Suppressor macrophage treated with lipopolysaccharide for 4 hours (primary cell): Measurements from ENCODE around the gene FGF7.
"Not testable (repeated sequence)": the region's sequence is repeated elsewhere in the genome, so short reads cannot be mapped to it uniquely, and the experiment has no call there.

Source experiments
- DNase-seq: peaks from one replicate; pipeline ENCODE4 v3.0.0-alpha.2; 2020

The FGF7 gene

GRCh38 chr15:49495993-49496753, 73.1 kb downstream of the FGF7 start:
- DNase-seq: no peak

GRCh38 chr15:49501586-49501985, 78.5 kb downstream of the FGF7 start:
- no peak for DNase-seq

DNA sequence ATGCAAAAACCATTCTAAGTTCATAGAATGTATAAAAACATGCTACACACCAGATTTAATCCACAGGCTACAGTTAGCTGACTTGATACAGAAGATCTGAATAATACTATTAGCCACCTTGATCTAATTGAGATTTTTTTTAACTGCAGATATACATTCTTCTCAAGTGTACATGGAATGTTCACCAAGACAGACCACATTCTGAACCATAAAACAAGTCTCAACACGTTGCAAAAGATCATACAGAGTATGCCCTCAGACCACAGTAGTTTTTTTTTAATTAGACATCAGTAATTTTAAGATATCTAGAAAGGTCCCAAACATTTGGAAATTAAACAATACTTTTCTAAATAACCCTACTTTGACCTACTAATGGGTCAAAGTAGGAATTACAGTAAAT, 83.3 kb downstream of the FGF7 start:
- DNase-seq: no peak

DNA sequence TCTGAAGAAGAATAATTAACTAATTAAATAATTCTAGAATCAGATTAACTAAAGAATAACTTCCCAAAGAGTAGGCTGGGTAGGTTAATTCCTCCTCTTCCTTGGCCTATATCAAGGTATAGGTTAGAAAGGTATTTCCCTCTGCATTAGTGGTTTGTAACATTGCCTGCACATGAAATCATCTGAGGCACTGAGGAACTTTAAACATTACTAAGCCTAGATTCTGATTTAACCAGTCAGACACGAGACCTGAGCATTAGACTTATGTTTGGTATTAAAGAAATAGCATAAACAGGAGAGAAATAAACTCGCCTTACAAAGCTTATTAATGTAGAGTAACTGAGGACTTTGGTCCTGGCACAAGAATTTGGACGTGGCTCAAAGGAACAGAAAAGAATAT, 84.2 kb downstream of the FGF7 start:
- no peak for DNase-seq

DNA sequence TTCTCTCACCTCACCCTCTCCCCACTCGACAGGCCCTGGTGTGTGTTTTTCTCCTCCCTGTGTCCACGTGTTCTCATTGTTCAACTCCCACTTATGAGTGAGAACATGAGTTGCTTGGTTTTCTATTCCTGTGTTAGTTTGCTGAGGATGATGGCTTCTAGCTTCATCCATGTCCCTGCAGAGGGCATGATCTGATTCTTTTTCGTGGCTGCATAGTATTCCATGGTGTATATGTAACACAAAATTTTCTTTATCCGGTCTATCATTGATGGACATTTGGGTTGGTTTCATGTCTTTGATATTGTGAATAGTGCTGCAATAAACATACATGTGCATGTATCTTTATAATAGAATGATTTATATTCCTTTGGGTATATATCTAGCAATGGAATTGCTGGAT, 89.7 kb downstream of the FGF7 start:
- not testable (repeated sequence) for DNase-seq

DNA sequence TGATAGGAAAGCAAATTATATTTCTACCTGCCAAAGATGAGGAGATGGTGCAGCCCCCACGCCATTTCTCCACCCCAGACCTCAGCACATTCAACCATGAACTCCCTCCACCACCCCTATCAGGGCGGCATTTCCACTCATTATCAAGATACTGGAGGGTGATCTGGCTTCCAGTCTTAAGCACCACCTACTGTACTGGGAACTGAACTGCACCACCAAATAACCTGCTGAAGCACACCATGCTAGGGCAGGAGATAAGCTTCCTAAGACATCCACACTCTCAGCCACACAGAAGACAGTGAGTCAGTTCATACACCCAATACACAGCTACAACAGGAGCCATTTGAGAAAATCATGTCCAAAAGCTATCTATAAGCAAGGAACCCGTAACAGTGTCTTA, 98.8 kb downstream of the FGF7 start:
- no peak for DNase-seq

DNA sequence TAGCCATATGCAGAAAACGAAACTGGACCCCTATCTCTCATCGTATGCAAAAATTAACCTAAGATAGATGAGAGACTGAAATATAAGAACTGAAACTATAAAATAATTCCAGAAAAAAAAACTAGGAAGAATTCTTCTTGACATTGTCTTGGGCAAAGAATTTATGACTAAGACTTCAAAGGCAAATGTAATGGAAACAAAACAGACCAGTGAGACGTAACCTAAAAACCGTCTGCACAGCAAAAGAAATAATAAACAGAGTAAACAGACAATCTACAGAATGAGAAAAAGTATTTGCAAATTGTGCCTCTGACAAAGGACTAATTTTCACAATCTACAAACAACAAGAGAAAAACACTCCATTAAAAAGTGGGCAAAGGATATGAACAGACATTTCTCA, 105.2 kb downstream of the FGF7 start:
- DNase-seq: no peak

DNA sequence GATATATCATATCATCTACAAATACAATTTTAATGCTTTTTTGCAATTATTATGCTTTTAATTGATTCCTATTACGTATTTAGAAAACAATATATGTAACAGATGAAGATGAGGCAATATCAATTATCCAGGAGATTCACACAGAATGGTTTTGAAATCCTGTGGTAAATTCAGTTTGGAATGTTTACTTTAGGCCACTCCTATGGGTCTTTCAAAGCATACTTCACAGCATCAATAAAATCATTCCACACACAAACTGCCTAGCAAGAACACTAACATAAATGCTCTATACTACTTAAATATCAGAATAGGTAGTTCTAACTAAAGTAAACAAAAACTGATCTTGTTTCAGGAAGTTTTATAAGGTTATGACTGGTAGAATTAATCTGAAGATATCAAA, 107.0 kb downstream of the FGF7 start:
- no peak for DNase-seq
